A549 (cell line): ENCODE measurements around the gene NAT10. TPM values are rescaled to one million over a fixed set of nuclear protein-coding genes. Genes with fewer than 3 reads are reported as not detected.

ENCODE experiments used
- ATAC-seq, 2 experiments: fragments of 200-7000 bp in 1 of 2; fragments of >200 bp in 1 of 2; cut with Nextera tagmentation in 1 of 2; cut with Tn5 transposase in 1 of 2; 3 replicates each; pipeline versions ENCODE4 v1.8.0 to v1.9.1; 2018 to 2020; ENCODE audit warnings: mild to moderate bottlenecking in 1 of 2, moderate library complexity in 1 of 2
- CTCF ChIA-PET: fragments of 300-600 bp; sonication (Branson Sonifier 250); formaldehyde crosslinking; extraction: SDS; loops from one replicate; lab custom pipeline; 2021; ENCODE audit warnings: antibody characterized with exemption, inconsistent platforms; lab: Yijun Ruan, JAX
- POLR2A ChIA-PET: fragments of 350-600 bp; formaldehyde crosslinking; extraction: SDS; loops from one replicate; lab custom pipeline; 2021; ENCODE audit warnings: antibody characterized with exemption, inconsistent platforms; lab: Yijun Ruan, JAX
- DNase-seq, 2 experiments: peaks; one replicate each; pipeline versions ENCODE4 v3.0.0 to v3.0.0-alpha.2; 2011 to 2016; ENCODE audit warnings: low read depth in 1 of 2, low spot score in 1 of 2
- FAIRE-seq: peaks from 2 replicates; lab custom pipeline; 2011; peaks lifted over from hg19 to GRCh38; lab: Jason Lieb, UNC
- H3K27ac ChIP-seq, 2 experiments: fragments of >200 bp; sonication (Bioruptor Twin); formaldehyde crosslinking; 3 replicates each; pipeline ENCODE4 v1.5.1; 2016 to 2017
- H3K4me1 ChIP-seq: fragments of >200 bp; sonication (Bioruptor Twin); formaldehyde crosslinking; 3 replicates; pipeline ENCODE4 v1.6.1; 2016
- H3K4me2 ChIP-seq: fragments of >200 bp; sonication (Bioruptor Twin); formaldehyde crosslinking; 3 replicates; pipeline ENCODE4 v1.6.1; 2016
- H3K4me3 ChIP-seq: fragments of >200 bp; sonication (Bioruptor Twin); formaldehyde crosslinking; 3 replicates; pipeline ENCODE4 v1.5.1; 2016
- H3K9me3 ChIP-seq: fragments of >200 bp; sonication (Bioruptor Twin); formaldehyde crosslinking; 3 replicates; pipeline ENCODE4 v1.6.1; 2016
- CHD2 ChIP-seq: fragments of 150-350 bp; IDR thresholded peaks from 2 replicates; pipeline ENCODE4 v1.6.1; 2014; ENCODE audit warnings: low read length; ENCODE audit not compliant: partially characterized antibody
- CHD4 ChIP-seq: fragments of 200-600 bp; sonication (generic); IDR thresholded peaks from 2 replicates; pipeline ENCODE4 v1.6.1; 2016; ENCODE audit warnings: antibody characterized with exemption, mild to moderate bottlenecking, borderline replicate concordance
- EHF ChIP-seq: fragments of 250-450 bp; sonication (Bioruptor Pico); IDR thresholded peaks from 2 replicates; pipeline ENCODE4 v1.5.0; 2020; ENCODE audit warnings: mild to moderate bottlenecking
- FOSL2 ChIP-seq, 2 experiments: fragments of 450-650 bp in 1 of 2; fragments of >200 bp in 1 of 2; sonication (Bioruptor Twin) in 1 of 2; formaldehyde crosslinking; IDR thresholded peaks; 2 replicates each; pipeline versions ENCODE4 v1.5.0 to v1.6.1; 2016 to 2020; ENCODE audit warnings: mild to moderate bottlenecking in 1 of 2, moderate library complexity in 1 of 2
- FOXS1 ChIP-seq: fragments of 250-450 bp; sonication (Bioruptor Pico); IDR thresholded peaks from 2 replicates; pipeline ENCODE4 v1.5.0; 2020; ENCODE audit warnings: mild to moderate bottlenecking, moderate library complexity
- GATA3 ChIP-seq: IDR thresholded peaks from 2 replicates; pipeline ENCODE4 v1.6.1; 2012; ENCODE audit warnings: borderline replicate concordance
- HOXB5 ChIP-seq: fragments of 250-450 bp; sonication (Bioruptor Pico); IDR thresholded peaks from 2 replicates; pipeline ENCODE4 v1.5.0; 2020; ENCODE audit warnings: mild to moderate bottlenecking, moderate library complexity
- JUN ChIP-seq, 2 experiments: fragments of >200 bp; sonication (Bioruptor Twin); formaldehyde crosslinking; IDR thresholded peaks; 2 replicates in 1 of 2; 3 replicates in 1 of 2; pipeline ENCODE4 v1.6.1; 2016 to 2017
- JUNB ChIP-seq: fragments of >200 bp; sonication (Bioruptor Twin); formaldehyde crosslinking; IDR thresholded peaks from 2 replicates; pipeline ENCODE4 v1.6.1; 2016
- KDM5A ChIP-seq: fragments of 200-600 bp; sonication (generic); IDR thresholded peaks from 2 replicates; pipeline ENCODE4 v1.6.1; 2016; ENCODE audit warnings: antibody characterized with exemption, mild to moderate bottlenecking
- MAFK ChIP-seq: fragments of 450-650 bp; IDR thresholded peaks from 2 replicates; pipeline ENCODE4 v1.6.1; 2014; ENCODE audit not compliant: partially characterized antibody
- NR3C1 ChIP-seq: fragments of >200 bp; sonication (Bioruptor Twin); formaldehyde crosslinking; IDR thresholded peaks from 3 replicates; pipeline ENCODE4 v1.6.1; 2017
- PHF8 ChIP-seq: fragments of 200-600 bp; sonication (generic); IDR thresholded peaks from 2 replicates; pipeline ENCODE4 v1.6.1; 2016; ENCODE audit warnings: low read depth, mild to moderate bottlenecking, antibody characterized with exemption, moderate library complexity, borderline replicate concordance
- POLR2AphosphoS2 ChIP-seq: conservative IDR thresholded peaks from 2 replicates; pipeline ENCODE4 v1.6.1; 2012; ENCODE audit warnings: low read length, improper control_type of control experiment, inconsistent platforms
- RAD21 ChIP-seq, 2 experiments: fragments of >200 bp in 1 of 2; sonication (Bioruptor Twin) in 1 of 2; formaldehyde crosslinking in 1 of 2; IDR thresholded peaks in 1 of 2; conservative IDR thresholded peaks in 1 of 2; 2 replicates in 1 of 2; 3 replicates in 1 of 2; pipeline ENCODE4 v1.6.1; 2012 to 2018; ENCODE audit warnings: inconsistent platforms in 1 of 2
- TFCP2L1 ChIP-seq: fragments of 250-450 bp; sonication (Bioruptor Pico); IDR thresholded peaks from 2 replicates; pipeline ENCODE4 v1.5.0; 2021; ENCODE audit warnings: mild to moderate bottlenecking
- ZC3H11A ChIP-seq: fragments of 450-650 bp; IDR thresholded peaks from 2 replicates; pipeline ENCODE4 v1.6.1; 2014; ENCODE audit warnings: antibody characterized with exemption, mild to moderate bottlenecking
- WGBS: methylation state at CpG from one replicate; pipeline ENCODE4 v1.1.6; 2017; ENCODE audit errors: missing lambda C conversion rate; 5-methylcytosine and 5-hydroxymethylcytosine counted together
- polyA plus RNA-seq, 4 experiments: library from polyadenylated mRNA; depleted of rRNA in 3 of 4; stranded (reverse); fragments of >200 nt; fragmentation: RNase III in 1 of 4; extraction: RNeasy Plus Mini Kit Qiagen cat#74134 plus additional on column Dnase treatment in 1 of 4; gene quantifications; 2 replicates in 3 of 4; 3 replicates in 1 of 4; pipeline ENCODE4 v1.2.3, GENCODE V29; 2011 to 2017
- TF ChIP-seq, protein P1 (sequence below): fragments of 250-450 bp; sonication (Bioruptor Pico); IDR thresholded peaks from 2 replicates; pipeline ENCODE4 v1.5.0; 2020; ENCODE audit warnings: low read depth, mild to moderate bottlenecking, moderate library complexity
- TF ChIP-seq, protein P2 (sequence below): fragments of >200 bp; sonication (Bioruptor Twin); formaldehyde crosslinking; IDR thresholded peaks from 3 replicates; pipeline ENCODE4 v1.5.1; 2016

NAT10 gene
- polyA plus RNA-seq, 2 of the 4 experiments (the other 2 are of a cell fraction): 38.6 to 59.3 TPM

- TF ChIP-seq MAFK (no peak), HOXB5 (CRISPR knock-in tag) (no peak), ZC3H11A (no peak), NR3C1 (no peak), CHD2 (no peak), KDM5A (no peak), EHF (CRISPR knock-in tag) (no peak), PHF8 (no peak), JUN (IDR thresholded peaks at IDR 0.05) (no peak), CHD4 (no peak), FOXS1 (CRISPR knock-in tag) (no peak), FOSL2 (IDR thresholded peaks at IDR 0.05) (no peak), FOSL2 (CRISPR knock-in tag; IDR thresholded peaks at IDR 0.05) (no peak), TFCP2L1 (no peak), RAD21 (conservative IDR thresholded peaks at IDR 0.05 in 1 of 2, IDR thresholded peaks at IDR 0.05 in 1 of 2) (0 out of 5 replicates have a peak, but pooled peaks of 1 of the 2 experiments have one; percentile 9)
- TF ChIP-seq, protein P1, sequence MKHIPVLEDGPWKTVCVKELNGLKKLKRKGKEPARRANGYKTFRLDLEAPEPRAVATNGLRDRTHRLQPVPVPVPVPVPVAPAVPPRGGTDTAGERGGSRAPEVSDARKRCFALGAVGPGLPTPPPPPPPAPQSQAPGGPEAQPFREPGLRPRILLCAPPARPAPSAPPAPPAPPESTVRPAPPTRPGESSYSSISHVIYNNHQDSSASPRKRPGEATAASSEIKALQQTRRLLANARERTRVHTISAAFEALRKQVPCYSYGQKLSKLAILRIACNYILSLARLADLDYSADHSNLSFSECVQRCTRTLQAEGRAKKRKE (CRISPR knock-in tag): no peak
- TF ChIP-seq, protein P2, sequence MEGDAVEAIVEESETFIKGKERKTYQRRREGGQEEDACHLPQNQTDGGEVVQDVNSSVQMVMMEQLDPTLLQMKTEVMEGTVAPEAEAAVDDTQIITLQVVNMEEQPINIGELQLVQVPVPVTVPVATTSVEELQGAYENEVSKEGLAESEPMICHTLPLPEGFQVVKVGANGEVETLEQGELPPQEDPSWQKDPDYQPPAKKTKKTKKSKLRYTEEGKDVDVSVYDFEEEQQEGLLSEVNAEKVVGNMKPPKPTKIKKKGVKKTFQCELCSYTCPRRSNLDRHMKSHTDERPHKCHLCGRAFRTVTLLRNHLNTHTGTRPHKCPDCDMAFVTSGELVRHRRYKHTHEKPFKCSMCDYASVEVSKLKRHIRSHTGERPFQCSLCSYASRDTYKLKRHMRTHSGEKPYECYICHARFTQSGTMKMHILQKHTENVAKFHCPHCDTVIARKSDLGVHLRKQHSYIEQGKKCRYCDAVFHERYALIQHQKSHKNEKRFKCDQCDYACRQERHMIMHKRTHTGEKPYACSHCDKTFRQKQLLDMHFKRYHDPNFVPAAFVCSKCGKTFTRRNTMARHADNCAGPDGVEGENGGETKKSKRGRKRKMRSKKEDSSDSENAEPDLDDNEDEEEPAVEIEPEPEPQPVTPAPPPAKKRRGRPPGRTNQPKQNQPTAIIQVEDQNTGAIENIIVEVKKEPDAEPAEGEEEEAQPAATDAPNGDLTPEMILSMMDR: 0 out of 3 replicates have a peak, but pooled peaks have one; percentile 5
- no peak for FAIRE-seq
- Histone ChIP-seq H3K9me3 (no peaks in the 10 kb centered on the region), H3K4me2 (no peak overlapping the region), H3K4me1 (no peaks in the 10 kb centered on the region), H3K27ac (no peak overlapping the region), H3K4me3 (no peak overlapping the region)
- ChIA-PET CTCF (interaction anchor here (0.7 to 5.7 kb wide), 13 partner anchors 8 to 200 kb away, joined by 3 to 41 read pairs (median 5); partner anchors contain the start of gene ABTB2), POLR2A (no interaction called here)
- ATAC-seq: peak in 1 of 2 experiments; percentile 45; a peak in 3 of 6 replicates
- 77% methylated on average over 10 of the region's 12 CpGs for WGBS
- DNase-seq: no peak
These were observed 60.5 kb downstream of the NAT10 start for GRCh38 chr11:34165786-34166555.

GRCh38 chr11:34166806-34167740 lies 61.6 kb downstream of the NAT10 start:
- POLR2A ChIA-PET: no interaction called here
- 92% methylated on average over 14 of the region's 16 CpGs for WGBS
- Histone ChIP-seq H3K4me3 (no peak overlapping the region), H3K4me2 (no peak overlapping the region), H3K4me1 (no peaks in the 10 kb centered on the region), H3K9me3 (no peaks in the 10 kb centered on the region), H3K27ac (no peak overlapping the region)
- TF ChIP-seq CHD4: no peak
- TF ChIP-seq MAFK: no peak
- no peak for TF ChIP-seq POLR2AphosphoS2
- TF ChIP-seq GATA3: no peak
- TF ChIP-seq JUNB: no peak
- DNase-seq (no peak), ATAC-seq (no peak), FAIRE-seq (no peak)
- CTCF ChIA-PET: interaction anchor here (0.9 to 3.6 kb wide), 11 partner anchors 14 to 199 kb away, joined by 3 to 11 read pairs (median 5); partner anchors contain the start of gene ABTB2
